ENCODE data around the gene LSMEM2.
"Not testable (repeated sequence)": the region's sequence is repeated elsewhere in the genome, so short reads cannot be mapped to it uniquely, and the experiment has no call there.

The LSMEM2 gene

GRCh38 chr3:50264964-50265485 lies 13.9 kb upstream of the LSMEM2 start:
- DNase-seq (ENCODE audit: low read depth), result no peak

GRCh38 chr3:50265571-50265970 lies 13.3 kb upstream of the LSMEM2 start:
- DNase-seq (ENCODE audit: low read depth), result no peak

- DNase-seq (ENCODE audit: low read depth), result no peak
Measured at GRCh38 chr3:50266017-50266416, 12.9 kb upstream of the LSMEM2 start.

- DNase-seq (ENCODE audit: low read depth), result no peak
Measured at GRCh38 chr3:50266836-50267235, 12.1 kb upstream of the LSMEM2 start.

GRCh38 chr3:50267280-50267913 lies 11.5 kb upstream of the LSMEM2 start:
- no peak for DNase-seq (ENCODE audit: low read depth)

GRCh38 chr3:50268276-50268675 lies 10.6 kb upstream of the LSMEM2 start:
- DNase-seq (ENCODE audit: low read depth), result no peak

GRCh38 chr3:50268703-50269451 lies 10.0 kb upstream of the LSMEM2 start, which contains the start of gene SEMA3B:
Gene SEMA3B, plus strand, starts transcription at chr3:50269147. Its CDS starts 94 bp downstream, at chr3:50269241.
- DNase-seq (ENCODE audit: low read depth), result no peak

- no peak for DNase-seq (ENCODE audit: low read depth)
Measured at GRCh38 chr3:50269460-50269859, 9.4 kb upstream of the LSMEM2 start.

- no peak for DNase-seq (ENCODE audit: low read depth)
Measured at GRCh38 chr3:50269977-50270413, 8.9 kb upstream of the LSMEM2 start.

GRCh38 chr3:50270422-50271224 lies 8.3 kb upstream of the LSMEM2 start:
- no peak for DNase-seq (ENCODE audit: low read depth)

GRCh38 chr3:50271314-50271936 lies 7.5 kb upstream of the LSMEM2 start:
- no peak for DNase-seq (ENCODE audit: low read depth)

GRCh38 chr3:50272538-50272910 lies 6.4 kb upstream of the LSMEM2 start:
- not testable (repeated sequence) for DNase-seq (ENCODE audit: low read depth)

GRCh38 chr3:50272911-50273688 lies 5.8 kb upstream of the LSMEM2 start:
- no peak for DNase-seq (ENCODE audit: low read depth)

GRCh38 chr3:50273689-50274065 lies 5.2 kb upstream of the LSMEM2 start:
- DNase-seq (ENCODE audit: low read depth), result no peak

GRCh38 chr3:50274371-50275104 lies 4.3 kb upstream of the LSMEM2 start:
- DNase-seq (ENCODE audit: low read depth), result no peak

GRCh38 chr3:50275141-50275995 lies 3.5 kb upstream of the LSMEM2 start:
- no peak for DNase-seq (ENCODE audit: low read depth)

- DNase-seq (ENCODE audit: low read depth), result no peak
Measured at GRCh38 chr3:50275996-50276761, 2.7 kb upstream of the LSMEM2 start.

GRCh38 chr3:50276762-50277101 lies 2.2 kb upstream of the LSMEM2 start:
- DNase-seq (ENCODE audit: low read depth), result no peak

Measured in CMK (cell line).